ENCODE measurements around the gene SMPDL3B. TPM values are rescaled to one million over a fixed set of nuclear protein-coding genes. Genes with fewer than 3 reads are reported as not detected.
"Not testable (repeated sequence)": the region's sequence is repeated elsewhere in the genome, so short reads cannot be mapped to it uniquely, and the experiment has no call there.

SMPDL3B gene
- total RNA-seq, 4 donors from 2014 or later, result 6.6 to 43.4 (median 31.6) TPM

GRCh38 chr1:27994060-27994459 is 59.3 kb downstream of the SMPDL3B start:
- no peaks in the 10 kb centered on the region for H3K27me3 ChIP-seq
- H3K36me3 ChIP-seq, result peaks cover 0 to 92% (median 0%) of the 10 kb centered on the region in 3 donors
- DNase-seq, result no peak
- no peak overlapping the region for H3K27ac ChIP-seq
- H3K4me1 ChIP-seq, result no peaks in the 10 kb centered on the region
- H3K4me3 ChIP-seq, result no peak overlapping the region
- no peaks in the 10 kb centered on the region for H3K9me3 ChIP-seq
- no peak for TF ChIP-seq POLR2A (IDR thresholded peaks at IDR 0.05)
- TF ChIP-seq CTCF (IDR thresholded peaks at IDR 0.05), result no peak

- H3K4me1 ChIP-seq, DNase-seq, H3K4me3 ChIP-seq, H3K27me3 ChIP-seq, H3K27ac ChIP-seq, H3K9me3 ChIP-seq: not testable (repeated sequence)
- peaks cover 0 to 92% (median 0%) of the 10 kb centered on the region in 3 donors for H3K36me3 ChIP-seq
These were observed 59.7 kb downstream of the SMPDL3B start for GRCh38 chr1:27994526-27994925.

- no peak overlapping the region for H3K4me3 ChIP-seq
- no peak overlapping the region for H3K27ac ChIP-seq
- H3K4me1 ChIP-seq, result no peaks in the 10 kb centered on the region
- no peaks in the 10 kb centered on the region for H3K9me3 ChIP-seq
- DNase-seq, result no peak
- H3K27me3 ChIP-seq, result no peaks in the 10 kb centered on the region
- H3K36me3 ChIP-seq, result peaks cover 0 to 84% (median 0%) of the 10 kb centered on the region in 3 donors
- TF ChIP-seq POLR2A (IDR thresholded peaks at IDR 0.05), result no peak
- TF ChIP-seq CTCF (IDR thresholded peaks at IDR 0.05), result no peak
These were observed 64.3 kb downstream of the SMPDL3B start for GRCh38 chr1:27999055-27999454.

- no peak for DNase-seq
- TF ChIP-seq POLR2A (IDR thresholded peaks at IDR 0.05), result no peak
- TF ChIP-seq CTCF (IDR thresholded peaks at IDR 0.05), result no peak
- H3K36me3 ChIP-seq, result peaks cover 0 to 71% (median 0%) of the 10 kb centered on the region in 3 donors
- no peak overlapping the region for H3K4me3 ChIP-seq
- no peaks in the 10 kb centered on the region for H3K9me3 ChIP-seq
- H3K4me1 ChIP-seq, result no peaks in the 10 kb centered on the region
- H3K27me3 ChIP-seq, result no peaks in the 10 kb centered on the region
- no peak overlapping the region for H3K27ac ChIP-seq
These were observed 67.8 kb downstream of the SMPDL3B start for GRCh38 chr1:28002600-28002999.

GRCh38 chr1:28003117-28003516 is 68.3 kb downstream of the SMPDL3B start:
- H3K4me1 ChIP-seq, H3K9me3 ChIP-seq, H3K27me3 ChIP-seq, DNase-seq, H3K4me3 ChIP-seq, H3K27ac ChIP-seq: not testable (repeated sequence)
- peaks cover 0 to 69% (median 0%) of the 10 kb centered on the region in 3 donors for H3K36me3 ChIP-seq

Other genes with a start within 250 kb of the SMPDL3B start
- gene FAM76A, start 209.0 kb upstream of the SMPDL3B start, total RNA-seq, result 10 to 100 TPM in 2 of 4 donors, 1 to 10 TPM in 2; 9.3 to 62.7 (median 12.8) TPM
- gene STX12, start 161.8 kb upstream of the SMPDL3B start, total RNA-seq, result 10 to 100 TPM; 57.8 to 63.7 (median 59.9) TPM
- gene PPP1R8, start 104.2 kb upstream of the SMPDL3B start, total RNA-seq, result 10 to 100 TPM; 19.1 to 82.5 (median 27.0) TPM
- gene THEMIS2, start 62.5 kb upstream of the SMPDL3B start, total RNA-seq, result 10 to 100 TPM in 3 of 4 donors, 1 to 10 TPM in 1; 8.1 to 86.6 (median 22.8) TPM
- gene RPA2, start 20.4 kb upstream of the SMPDL3B start, total RNA-seq, result 10 to 100 TPM in 2 of 4 donors, 1 to 10 TPM in 2; 8.2 to 23.1 (median 10.0) TPM
- 10 to 100 TPM in 3 of 4 donors, 1 to 10 TPM in 1; 5.8 to 13.9 (median 11.8) TPM for gene XKR8, start 25.0 kb downstream of the SMPDL3B start, total RNA-seq
- 10 to 100 TPM; 17.1 to 32.2 (median 23.4) TPM for gene EYA3, start 153.6 kb downstream of the SMPDL3B start, total RNA-seq
- gene PTAFR, start 241.7 kb downstream of the SMPDL3B start, total RNA-seq, result 1 to 10 TPM in 3 of 4 donors, under 1 TPM in 1; 0.53 to 1.8 (median 1.7) TPM

Data from Peyer's patch (tissue), 4 donors.